Spinal cord (tissue), 10 donors: ENCODE measurements around the gene PDYN. TPM values are rescaled to one million over a fixed set of nuclear protein-coding genes. Genes with fewer than 3 reads are reported as not detected.

Experiments
- DNase-seq, 6 donors: peaks; one replicate each; pipeline versions ENCODE4 v3.0.0 to v3.0.0-alpha.2; 2013 to 2015; ENCODE audit warnings: low spot score in 6 of 6, low read depth in 4 of 6
- H3K27ac ChIP-seq: one replicate; pipeline ENCODE4 v1.5.1; 2013; ENCODE audit warnings: low read depth, low read length, control low read depth
- H3K27me3 ChIP-seq: one replicate; pipeline ENCODE4 v1.6.1; 2013; ENCODE audit warnings: low read length; ENCODE audit not compliant: control insufficient read depth, insufficient read depth
- H3K36me3 ChIP-seq: one replicate; pipeline ENCODE4 v1.6.1; 2013; ENCODE audit warnings: low read length; ENCODE audit not compliant: control insufficient read depth, insufficient read depth
- H3K4me1 ChIP-seq: one replicate; pipeline ENCODE4 v1.6.1; 2013; ENCODE audit warnings: low read length; ENCODE audit not compliant: control insufficient read depth, insufficient read depth
- H3K4me3 ChIP-seq: one replicate; pipeline ENCODE4 v1.5.1; 2013; ENCODE audit warnings: low read depth, low read length, control low read depth
- H3K9me3 ChIP-seq: one replicate; pipeline ENCODE4 v1.6.1; 2013; ENCODE audit warnings: low read length; ENCODE audit not compliant: control insufficient read depth, insufficient read depth
- WGBS: methylation state at CpG from one replicate; pipeline ENCODE4 v1.1.5; 2013; ENCODE audit warnings: missing lambda C conversion rate; ENCODE audit not compliant: insufficient coverage; 5-methylcytosine and 5-hydroxymethylcytosine counted together
- polyA plus RNA-seq, 2 donors: library from polyadenylated mRNA; unstranded; fragments of 120-200 nt; gene quantifications; one replicate each; pipeline ENCODE4 v1.2.1, GENCODE V29; 2013; ENCODE audit not compliant: insufficient read length in 2 of 2
- total RNA-seq, 2 donors: library from RNA; depleted of rRNA in 1 of 2; stranded (reverse); fragments of 120-200 nt in 1 of 2; fragments of >200 nt in 1 of 2; gene quantifications; one replicate each; pipeline versions ENCODE4 v1.2.3 to v1.2.4, GENCODE V29; 2013 to 2014
- donor health status: healthy.

Gene PDYN
- total and polyA plus RNA-seq, 4 donors, result 1.2 to 11.0 (median 7.7) TPM

- no peak overlapping the region for H3K27ac ChIP-seq
- H3K9me3 ChIP-seq, result no peaks in the 10 kb centered on the region
- DNase-seq, result no peak
- no peaks in the 10 kb centered on the region for H3K4me1 ChIP-seq
- H3K36me3 ChIP-seq, result no peaks in the 10 kb centered on the region
- H3K27me3 ChIP-seq, result no peaks in the 10 kb centered on the region
- no peak overlapping the region for H3K4me3 ChIP-seq
- WGBS, result 59% methylated on average over 7 of the region's 8 CpGs
These were observed 38.6 kb downstream of the PDYN start for GRCh38 chr20:1955217-1955616.

GRCh38 chr20:1953621-1954020, 40.2 kb downstream of the PDYN start:
- Histone ChIP-seq H3K27ac (no peak overlapping the region), H3K9me3 (no peaks in the 10 kb centered on the region), H3K4me3 (no peak overlapping the region), H3K4me1 (peaks cover 13% of the 10 kb centered on the region), H3K27me3 (no peaks in the 10 kb centered on the region), H3K36me3 (no peaks in the 10 kb centered on the region)
- WGBS, result 94% methylated on average over 3 of the region's 5 CpGs
- no peak for DNase-seq

- WGBS, result 89% methylated on average over 3 of the region's 6 CpGs
- Histone ChIP-seq H3K4me1 (peaks cover 13% of the 10 kb centered on the region), H3K9me3 (no peaks in the 10 kb centered on the region), H3K36me3 (no peaks in the 10 kb centered on the region), H3K27me3 (no peaks in the 10 kb centered on the region), H3K4me3 (no peak overlapping the region), H3K27ac (no peak overlapping the region)
- DNase-seq, result no peak
These were observed 40.9 kb downstream of the PDYN start for GRCh38 chr20:1952737-1953530.

GRCh38 chr20:1951436-1952115, 42.3 kb downstream of the PDYN start:
- Histone ChIP-seq H3K36me3 (no peaks in the 10 kb centered on the region), H3K9me3 (no peaks in the 10 kb centered on the region), H3K4me3 (no peak overlapping the region), H3K27ac (no peak overlapping the region), H3K27me3 (peaks cover 7% of the 10 kb centered on the region), H3K4me1 (peaks cover 23% of the 10 kb centered on the region)
- DNase-seq, result no peak
- 84% methylated on average over 8 of the region's 11 CpGs for WGBS

GRCh38 chr20:1950836-1951235, 43.0 kb downstream of the PDYN start:
- Histone ChIP-seq H3K9me3 (no peaks in the 10 kb centered on the region), H3K4me3 (no peak overlapping the region), H3K27ac (no peak overlapping the region), H3K36me3 (no peaks in the 10 kb centered on the region), H3K27me3 (peaks cover 8% of the 10 kb centered on the region), H3K4me1 (peaks cover 23% of the 10 kb centered on the region)
- DNase-seq, result no peak
- WGBS, result 63% methylated on average over 7 of the region's 7 CpGs

GRCh38 chr20:1949347-1950100, 44.3 kb downstream of the PDYN start:
- Histone ChIP-seq H3K9me3 (no peaks in the 10 kb centered on the region), H3K36me3 (no peaks in the 10 kb centered on the region), H3K4me1 (peaks cover 28% of the 10 kb centered on the region), H3K27me3 (peaks cover 8% of the 10 kb centered on the region), H3K27ac (peak overlapping the region; percentile 37), H3K4me3 (no peak overlapping the region)
- 50% methylated on average over 1 of the region's 2 CpGs for WGBS
- peak in 1 of 6 donors; percentile 48 for DNase-seq

GRCh38 chr20:1947535-1947846, 46.4 kb downstream of the PDYN start:
- no peaks in the 10 kb centered on the region for H3K9me3 ChIP-seq
- 57% methylated on average over 14 of the region's 14 CpGs for WGBS

GRCh38 chr20:1946762-1947534, 46.9 kb downstream of the PDYN start:
- DNase-seq, result peak in 2 of 6 donors; percentile 67 to 75
- Histone ChIP-seq H3K4me3 (no peak overlapping the region), H3K27ac (peak overlapping the region; percentile 37)

More at GRCh38 chr20:1947535-1947846, 46.4 kb downstream of the PDYN start:
- Histone ChIP-seq H3K27me3 (peaks cover 8% of the 10 kb centered on the region), H3K36me3 (no peaks in the 10 kb centered on the region), H3K27ac (peak overlapping the region; percentile 37), H3K4me3 (no peak overlapping the region), H3K4me1 (peaks cover 28% of the 10 kb centered on the region)
- no peak for DNase-seq

GRCh38 chr20:1946442-1946761, 47.5 kb downstream of the PDYN start:
- Histone ChIP-seq H3K27ac (peak overlapping the region; percentile 37), H3K4me1 (peaks cover 29% of the 10 kb centered on the region), H3K4me3 (no peak overlapping the region), H3K9me3 (no peaks in the 10 kb centered on the region), H3K36me3 (no peaks in the 10 kb centered on the region), H3K27me3 (peaks cover 8% of the 10 kb centered on the region)
- no peak for DNase-seq
- 67% methylated on average over 1 of the region's 7 CpGs for WGBS

More at GRCh38 chr20:1946762-1947534, 46.9 kb downstream of the PDYN start:
- Histone ChIP-seq H3K36me3 (no peaks in the 10 kb centered on the region), H3K27me3 (peaks cover 8% of the 10 kb centered on the region), H3K9me3 (no peaks in the 10 kb centered on the region), H3K4me1 (peaks cover 28% of the 10 kb centered on the region)
- 9% methylated on average over 35 of the region's 39 CpGs for WGBS
